Activated naive CD8-positive, alpha-beta T cell treated with anti-CD3 and anti-CD28 coated beads, Interleukin-2, amount 50 U/mL, for 24 hours (primary cell): ENCODE results near the gene CYS1.
"Not testable (repeated sequence)": the region's sequence is repeated elsewhere in the genome, so short reads cannot be mapped to it uniquely, and the experiment has no call there.

ENCODE experiments used
- ATAC-seq: fragments of 150-1000 bp; cut with Tn5 transposase; one replicate; pipeline ENCODE4 v1.10.0; 2021
- DNase-seq: peaks from one replicate; pipeline ENCODE4 v3.0.0; 2021
- H3K27ac Mint-ChIP-seq: one replicate; pipeline ENCODE4 v1.8.0; 2021; ENCODE audit warnings: mild to moderate bottlenecking, mixed read lengths
- H3K27me3 Mint-ChIP-seq: one replicate; pipeline ENCODE4 v1.8.0; 2021; ENCODE audit warnings: mixed read lengths
- H3K36me3 Mint-ChIP-seq: one replicate; pipeline ENCODE4 v1.8.0; 2021; ENCODE audit warnings: low read depth, mixed read lengths
- H3K4me1 Mint-ChIP-seq: one replicate; pipeline ENCODE4 v1.8.0; 2021; ENCODE audit warnings: mixed read lengths
- H3K4me3 Mint-ChIP-seq: one replicate; pipeline ENCODE4 v1.8.0; 2021; ENCODE audit warnings: mild to moderate bottlenecking, moderate library complexity, mixed read lengths
- H3K9me3 Mint-ChIP-seq: one replicate; pipeline ENCODE4 v1.8.0; 2021; ENCODE audit warnings: mixed read lengths

The CYS1 gene

DNA sequence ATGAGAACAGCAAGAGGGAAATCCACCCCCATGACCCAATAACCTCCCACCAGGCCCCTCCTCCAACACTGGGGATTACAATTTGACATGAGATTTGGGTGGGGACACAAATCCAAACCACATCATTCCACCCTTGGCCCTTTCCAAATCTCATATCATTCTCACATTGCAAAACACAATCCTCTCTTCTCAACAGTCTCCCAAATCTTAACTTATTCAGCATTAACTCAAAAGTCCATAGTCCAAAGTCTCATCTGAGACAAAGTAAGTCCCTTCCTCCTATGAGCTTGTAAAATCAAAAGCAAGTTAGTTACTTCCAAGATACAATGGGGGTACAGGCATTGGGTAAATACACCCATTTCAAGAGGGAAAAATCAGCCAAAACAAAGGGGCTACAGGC, 24.7 kb upstream of the CYS1 start:
- H3K4me1 Mint-ChIP-seq, ATAC-seq, H3K4me3 Mint-ChIP-seq, H3K27me3 Mint-ChIP-seq, DNase-seq, H3K27ac Mint-ChIP-seq, H3K36me3 Mint-ChIP-seq: not testable (repeated sequence)
- H3K9me3 Mint-ChIP-seq, result peaks cover 11% of the 10 kb centered on the region

DNA sequence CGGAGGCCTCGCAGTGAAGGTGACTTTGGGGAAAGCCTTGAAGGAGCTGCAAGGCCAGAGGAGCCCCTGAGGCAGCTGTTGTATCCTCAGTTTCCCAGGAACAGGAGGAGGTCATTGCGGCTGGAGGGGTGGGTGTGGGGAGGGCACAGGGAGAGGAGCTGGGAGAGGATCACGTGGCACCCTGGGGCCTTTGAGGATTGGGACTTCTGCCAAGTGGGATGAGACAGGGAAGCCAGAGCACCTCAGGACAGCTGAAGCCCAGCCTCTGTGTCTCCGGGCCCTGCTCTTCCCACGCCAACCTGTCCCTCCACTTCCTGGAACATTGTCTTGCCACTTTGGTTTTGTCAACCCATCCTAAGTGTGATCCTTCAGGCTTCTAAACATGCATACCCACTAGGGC, 23.0 kb upstream of the CYS1 start:
- H3K9me3 Mint-ChIP-seq, result peaks cover 11% of the 10 kb centered on the region
- peaks cover 2% of the 10 kb centered on the region for H3K27me3 Mint-ChIP-seq
- H3K27ac Mint-ChIP-seq, result no peak overlapping the region
- H3K36me3 Mint-ChIP-seq, result no peaks in the 10 kb centered on the region
- no peaks in the 10 kb centered on the region for H3K4me1 Mint-ChIP-seq
- DNase-seq (no peak), ATAC-seq (no peak)
- no peak overlapping the region for H3K4me3 Mint-ChIP-seq

GRCh38 chr2:10101491-10101890, 21.3 kb upstream of the CYS1 start:
- Mint-ChIP-seq H3K9me3 (peaks cover 3% of the 10 kb centered on the region), H3K4me1 (no peaks in the 10 kb centered on the region), H3K4me3 (no peak overlapping the region), H3K27me3 (peaks cover 15% of the 10 kb centered on the region), H3K36me3 (no peaks in the 10 kb centered on the region), H3K27ac (no peak overlapping the region)
- ATAC-seq (no peak), DNase-seq (no peak)

DNA sequence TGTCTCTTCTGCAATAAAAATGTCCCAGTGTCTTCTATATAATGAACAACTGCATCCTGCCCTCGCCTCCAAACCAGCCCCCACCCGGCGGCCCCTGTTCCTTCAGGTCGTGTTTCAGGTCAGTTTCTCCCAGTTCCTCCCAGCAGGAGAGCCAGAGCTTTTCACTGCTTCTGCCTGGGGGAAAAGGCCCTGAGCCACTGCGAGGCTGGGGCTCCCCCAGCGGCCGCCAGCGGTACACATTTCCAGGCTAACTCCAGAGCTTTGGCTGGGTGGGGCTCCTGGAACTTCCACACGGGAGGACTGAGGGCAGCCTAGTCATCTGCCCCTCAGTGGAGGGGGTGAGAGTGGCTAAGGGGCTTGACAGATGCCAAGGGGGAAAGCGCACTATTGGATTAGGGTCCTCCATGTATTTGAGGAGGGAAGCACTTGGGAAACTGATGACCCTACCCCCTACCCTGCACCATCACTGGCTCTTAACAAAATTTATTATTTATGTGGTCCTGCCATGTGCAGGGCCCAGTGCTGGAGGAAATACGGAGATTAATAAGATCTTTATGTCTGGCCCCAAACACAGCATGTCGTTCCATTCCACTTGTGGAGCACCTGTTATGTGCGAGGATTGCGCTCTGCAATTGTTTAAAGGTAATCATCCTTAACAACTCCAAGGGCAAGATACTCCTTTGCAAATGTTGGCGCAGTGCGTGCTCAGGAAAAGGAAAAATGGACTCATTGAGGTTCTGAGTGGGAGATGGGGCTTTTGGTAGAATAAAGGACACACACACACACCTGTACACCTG, 17.3 kb upstream of the CYS1 start:
- no peaks in the 10 kb centered on the region for H3K4me1 Mint-ChIP-seq
- no peaks in the 10 kb centered on the region for H3K36me3 Mint-ChIP-seq
- peaks cover 47% of the 10 kb centered on the region for H3K27me3 Mint-ChIP-seq
- no peak overlapping the region for H3K4me3 Mint-ChIP-seq
- H3K27ac Mint-ChIP-seq, result no peak overlapping the region
- DNase-seq, result peak; percentile 57
- peak; percentile 79 for ATAC-seq
- H3K9me3 Mint-ChIP-seq, result no peaks in the 10 kb centered on the region

GRCh38 chr2:10096641-10097040, 16.4 kb upstream of the CYS1 start:
- Mint-ChIP-seq H3K27me3 (peaks cover 57% of the 10 kb centered on the region), H3K27ac (no peak overlapping the region), H3K36me3 (no peaks in the 10 kb centered on the region), H3K9me3 (no peaks in the 10 kb centered on the region), H3K4me3 (no peak overlapping the region), H3K4me1 (no peaks in the 10 kb centered on the region)
- DNase-seq (no peak), ATAC-seq (no peak)

- peaks cover 3% of the 10 kb centered on the region for H3K4me1 Mint-ChIP-seq
- no peak overlapping the region for H3K4me3 Mint-ChIP-seq
- DNase-seq, result no peak
- ATAC-seq, result no peak
- H3K9me3 Mint-ChIP-seq, result no peaks in the 10 kb centered on the region
- peaks cover 67% of the 10 kb centered on the region for H3K27me3 Mint-ChIP-seq
- no peak overlapping the region for H3K27ac Mint-ChIP-seq
- no peaks in the 10 kb centered on the region for H3K36me3 Mint-ChIP-seq
Measured at GRCh38 chr2:10095175-10095574, 15.0 kb upstream of the CYS1 start.

DNA sequence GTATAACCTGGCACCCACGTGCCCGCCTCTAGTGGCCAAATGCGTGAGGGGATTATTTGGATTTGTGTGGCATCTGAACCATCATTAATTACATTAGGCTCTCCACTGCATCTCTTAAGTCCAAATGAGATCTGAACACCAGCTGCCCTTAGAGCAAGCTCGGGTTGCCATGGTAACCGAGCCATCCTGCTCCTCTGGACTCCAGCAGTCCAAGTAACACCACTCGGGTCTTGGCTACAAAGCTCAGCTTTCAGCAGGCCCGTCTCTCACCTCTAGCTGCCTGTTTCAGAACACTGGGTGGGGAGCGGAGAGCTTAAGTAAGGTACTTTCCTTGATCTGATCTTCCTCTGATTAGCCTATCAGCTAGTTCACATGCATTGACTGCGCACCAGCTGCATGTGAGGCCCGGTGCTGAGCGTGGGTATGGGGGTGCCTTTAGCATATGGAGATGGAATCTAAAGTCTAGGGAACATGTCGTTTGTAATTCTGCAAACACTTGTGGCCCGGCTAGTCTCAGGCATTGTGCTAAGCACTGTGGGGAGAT, 14.1 kb upstream of the CYS1 start:
- DNase-seq, result no peak
- H3K9me3 Mint-ChIP-seq, result no peaks in the 10 kb centered on the region
- H3K4me1 Mint-ChIP-seq, result peaks cover 3% of the 10 kb centered on the region
- no peak overlapping the region for H3K27ac Mint-ChIP-seq
- peaks cover 71% of the 10 kb centered on the region for H3K27me3 Mint-ChIP-seq
- H3K4me3 Mint-ChIP-seq, result no peak overlapping the region
- ATAC-seq, result no peak
- no peaks in the 10 kb centered on the region for H3K36me3 Mint-ChIP-seq

DNA sequence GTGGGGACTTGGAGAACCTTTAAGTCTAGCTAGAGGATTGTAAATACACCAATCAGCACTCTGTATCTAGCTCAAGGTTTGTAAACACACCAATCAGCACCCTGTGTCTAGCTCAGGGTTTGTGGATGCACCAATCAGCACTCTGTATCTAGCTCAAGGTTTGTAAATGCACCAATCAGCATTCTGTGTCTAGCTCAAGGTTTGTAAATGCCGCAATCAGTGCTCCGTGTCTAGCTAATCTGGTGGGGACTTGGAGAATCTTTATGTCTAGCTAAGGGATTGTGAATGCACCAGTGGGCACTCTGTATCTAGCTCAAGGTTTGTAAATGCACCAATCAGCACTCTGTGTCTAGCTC, 11.7 kb upstream of the CYS1 start:
- not testable (repeated sequence) for ATAC-seq, H3K36me3 Mint-ChIP-seq, H3K9me3 Mint-ChIP-seq, H3K4me1 Mint-ChIP-seq, DNase-seq
- H3K27ac Mint-ChIP-seq, result peak overlapping the region; percentile 5
- peak overlapping the region; percentile 4 for H3K4me3 Mint-ChIP-seq
- peaks cover 63% of the 10 kb centered on the region for H3K27me3 Mint-ChIP-seq

DNA sequence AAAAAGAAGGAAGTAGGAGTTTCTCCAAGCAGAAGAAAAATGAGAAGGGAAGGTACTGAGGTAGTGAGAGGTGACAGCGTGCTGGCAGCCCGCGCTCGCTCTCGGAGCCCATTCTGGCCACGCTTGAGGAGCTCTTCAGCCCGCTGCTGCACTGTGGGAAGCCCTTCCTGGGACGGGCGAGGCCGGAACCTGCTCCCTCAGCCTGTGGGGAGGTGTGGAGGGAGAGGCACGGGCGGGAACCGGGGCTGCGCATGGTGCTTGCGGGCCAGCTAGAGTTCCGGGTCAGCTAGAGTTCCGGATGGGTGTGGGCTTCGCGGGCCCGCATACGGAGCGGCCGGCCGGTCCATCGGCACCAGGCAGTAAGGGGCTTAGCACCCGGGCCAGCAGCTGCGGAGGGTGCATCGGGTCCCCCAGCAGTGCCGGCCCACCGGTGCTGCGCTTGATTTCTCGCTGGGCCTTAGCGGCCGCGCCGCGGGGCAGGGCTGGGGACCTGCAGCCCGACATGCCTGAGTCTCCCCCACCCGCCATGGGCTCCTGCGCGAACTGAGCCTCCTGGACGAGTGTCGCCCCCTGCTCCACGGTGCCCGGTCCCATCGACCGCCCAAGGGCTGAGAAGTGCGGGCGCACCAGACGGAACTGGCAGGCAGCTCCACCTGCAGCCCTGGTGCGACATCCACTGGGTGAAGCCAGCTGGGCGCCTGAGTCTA, 11.1 kb upstream of the CYS1 start:
- H3K36me3 Mint-ChIP-seq, result no peaks in the 10 kb centered on the region
- peaks cover 67% of the 10 kb centered on the region for H3K27me3 Mint-ChIP-seq
- ATAC-seq (peak; percentile 22), DNase-seq (no peak)
- H3K9me3 Mint-ChIP-seq, result no peaks in the 10 kb centered on the region
- peaks cover 3% of the 10 kb centered on the region for H3K4me1 Mint-ChIP-seq
- H3K4me3 Mint-ChIP-seq, result peak overlapping the region; percentile 52
- no peak overlapping the region for H3K27ac Mint-ChIP-seq

DNA sequence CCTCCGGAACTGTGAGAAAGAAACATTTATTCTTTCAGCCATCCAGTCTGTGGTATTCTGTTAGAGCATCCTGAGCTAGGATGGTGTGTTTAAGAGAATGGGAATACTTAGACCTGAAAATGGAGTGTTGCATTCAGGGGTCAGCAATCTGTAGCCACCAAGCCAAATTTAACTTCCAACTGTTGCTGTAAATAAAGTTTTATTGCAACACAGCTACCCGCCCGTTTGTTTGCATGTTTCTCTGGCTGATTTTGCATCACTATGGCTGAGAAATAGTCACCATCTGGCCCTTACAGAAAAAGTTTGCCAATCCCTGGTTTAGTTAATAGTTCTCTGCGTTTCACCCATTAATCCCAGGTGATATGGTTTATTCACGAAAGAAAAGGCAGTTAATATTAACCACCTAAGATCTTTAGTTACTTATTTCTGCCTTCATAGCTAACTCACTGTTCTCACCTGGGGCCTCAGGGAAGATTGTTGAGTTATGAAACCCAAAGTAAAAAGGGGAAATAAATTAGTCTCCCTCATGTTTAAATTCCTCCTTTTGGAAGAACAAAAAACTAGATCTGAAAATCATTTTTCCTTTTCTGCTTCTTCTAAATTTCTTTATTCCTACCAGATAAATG, 9.5 kb upstream of the CYS1 start:
- Mint-ChIP-seq H3K4me1 (peaks cover 3% of the 10 kb centered on the region), H3K36me3 (no peaks in the 10 kb centered on the region), H3K4me3 (no peak overlapping the region), H3K27me3 (peaks cover 62% of the 10 kb centered on the region), H3K27ac (no peak overlapping the region), H3K9me3 (no peaks in the 10 kb centered on the region)
- no peak for ATAC-seq
- DNase-seq, result no peak

GRCh38 chr2:10087360-10087759, 7.1 kb upstream of the CYS1 start:
- H3K36me3 Mint-ChIP-seq, result no peaks in the 10 kb centered on the region
- peaks cover 63% of the 10 kb centered on the region for H3K27me3 Mint-ChIP-seq
- ATAC-seq (no peak), DNase-seq (no peak)
- H3K27ac Mint-ChIP-seq, result no peak overlapping the region
- H3K4me1 Mint-ChIP-seq, result peaks cover 22% of the 10 kb centered on the region
- no peak overlapping the region for H3K4me3 Mint-ChIP-seq
- no peaks in the 10 kb centered on the region for H3K9me3 Mint-ChIP-seq

GRCh38 chr2:10086950-10087349, 6.7 kb upstream of the CYS1 start:
- H3K4me1 Mint-ChIP-seq, result peaks cover 23% of the 10 kb centered on the region
- H3K9me3 Mint-ChIP-seq, result no peaks in the 10 kb centered on the region
- DNase-seq (no peak), ATAC-seq (no peak)
- peaks cover 63% of the 10 kb centered on the region for H3K27me3 Mint-ChIP-seq
- H3K4me3 Mint-ChIP-seq, result no peak overlapping the region
- H3K36me3 Mint-ChIP-seq, result no peaks in the 10 kb centered on the region
- H3K27ac Mint-ChIP-seq, result no peak overlapping the region

- Mint-ChIP-seq H3K4me3 (no peak overlapping the region), H3K9me3 (no peaks in the 10 kb centered on the region), H3K27ac (no peak overlapping the region), H3K27me3 (peaks cover 66% of the 10 kb centered on the region), H3K4me1 (peaks cover 31% of the 10 kb centered on the region), H3K36me3 (no peaks in the 10 kb centered on the region)
- no peak for DNase-seq
- ATAC-seq, result no peak
Measured at GRCh38 chr2:10085668-10086059, 5.5 kb upstream of the CYS1 start.

GRCh38 chr2:10085043-10085667, 4.9 kb upstream of the CYS1 start:
- Mint-ChIP-seq H3K9me3 (no peaks in the 10 kb centered on the region), H3K27ac (no peak overlapping the region), H3K27me3 (peaks cover 61% of the 10 kb centered on the region), H3K4me3 (no peak overlapping the region), H3K4me1 (peaks cover 31% of the 10 kb centered on the region), H3K36me3 (no peaks in the 10 kb centered on the region)
- ATAC-seq (no peak), DNase-seq (no peak)
